ENCODE data around the gene ERG28.

Gene ERG28

GRCh38 chr14:75657331-75657730 lies 3.3 kb downstream of the ERG28 start:
- FAIRE-seq, result no peak

- FAIRE-seq, result no peak
Measured at GRCh38 chr14:75655235-75655634, 5.4 kb downstream of the ERG28 start.

- FAIRE-seq, result no peak
Measured at GRCh38 chr14:75654127-75654732, 6.4 kb downstream of the ERG28 start.

- FAIRE-seq, result no peak
Measured at GRCh38 chr14:75653563-75653962, 7.1 kb downstream of the ERG28 start.

- no peak for FAIRE-seq
Measured at GRCh38 chr14:75650253-75651058, 10.2 kb downstream of the ERG28 start.

GRCh38 chr14:75649773-75650172 lies 10.9 kb downstream of the ERG28 start:
- no peak for FAIRE-seq

- no peak for FAIRE-seq
Measured at GRCh38 chr14:75649337-75649736, 11.3 kb downstream of the ERG28 start.

- no peak for FAIRE-seq
Measured at GRCh38 chr14:75648066-75648838, 12.4 kb downstream of the ERG28 start.

GRCh38 chr14:75647640-75648039 lies 13.0 kb downstream of the ERG28 start:
- no peak for FAIRE-seq

GRCh38 chr14:75646762-75647161 lies 13.9 kb downstream of the ERG28 start:
- FAIRE-seq, result no peak

GRCh38 chr14:75645056-75645455 lies 15.6 kb downstream of the ERG28 start:
- no peak for FAIRE-seq

GRCh38 chr14:75643985-75644384 lies 16.7 kb downstream of the ERG28 start:
- no peak for FAIRE-seq

GRCh38 chr14:75640876-75641275 lies 19.8 kb downstream of the ERG28 start:
- FAIRE-seq, result no peak

GRCh38 chr14:75636100-75636692 lies 24.5 kb downstream of the ERG28 start:
- FAIRE-seq, result no peak

GRCh38 chr14:75634848-75635247 lies 25.8 kb downstream of the ERG28 start:
- no peak for FAIRE-seq

GRCh38 chr14:75631453-75631831 lies 29.2 kb downstream of the ERG28 start:
- FAIRE-seq, result no peak

GRCh38 chr14:75630695-75631452 lies 29.8 kb downstream of the ERG28 start:
- no peak for FAIRE-seq

GRCh38 chr14:75628816-75629215 lies 31.9 kb downstream of the ERG28 start:
- FAIRE-seq, result no peak

GRCh38 chr14:75627406-75627805 lies 33.3 kb downstream of the ERG28 start:
- no peak for FAIRE-seq

- FAIRE-seq, result no peak
Measured at GRCh38 chr14:75626863-75627262, 33.8 kb downstream of the ERG28 start.

- FAIRE-seq, result no peak
Measured at GRCh38 chr14:75626396-75626795, 34.3 kb downstream of the ERG28 start.

GRCh38 chr14:75625034-75625433 lies 35.6 kb downstream of the ERG28 start:
- FAIRE-seq, result no peak

- FAIRE-seq, result no peak
Measured at GRCh38 chr14:75619548-75619947, 41.1 kb downstream of the ERG28 start.

Data from TTC549 (cell line).